Fibroblast of villous mesenchyme (primary cell): ENCODE results near the gene AGER. TPM values are rescaled to one million over a fixed set of nuclear protein-coding genes. Genes with fewer than 3 reads are reported as not detected.

Experiments used
- DNase-seq: peaks from one replicate; pipeline ENCODE4 v3.0.0-alpha.2; 2010; ENCODE audit warnings: low read depth
- H3K4me3 ChIP-seq: 2 replicates; pipeline ENCODE4 v1.5.1; 2011; ENCODE audit warnings: low read depth, mild to moderate bottlenecking, low read length
- CTCF ChIP-seq: IDR thresholded peaks from 2 replicates; pipeline ENCODE4 v1.5.1; 2012; ENCODE audit warnings: low read depth, mild to moderate bottlenecking, low read length; ENCODE audit not compliant: insufficient read depth
- total RNA-seq: library from RNA; depleted of rRNA; stranded (reverse); fragments of >200 nt; gene quantifications from 2 replicates; pipeline ENCODE4 v1.2.3, GENCODE V29; 2012

Gene AGER
- total RNA-seq, 1 donor, result 0.86 TPM

GRCh38 chr6:32183030-32183429 is 1.0 kb downstream of the AGER start:
- DNase-seq, result no peak
- no peak for TF ChIP-seq CTCF
- H3K4me3 ChIP-seq, result no peak overlapping the region

- no peak overlapping the region for H3K4me3 ChIP-seq
- DNase-seq, result no peak
- TF ChIP-seq CTCF, result no peak
These were observed 1.5 kb downstream of the AGER start for GRCh38 chr6:32182555-32182981.

- DNase-seq, result no peak
- H3K4me3 ChIP-seq, result no peak overlapping the region
- no peak for TF ChIP-seq CTCF
These were observed 2.0 kb downstream of the AGER start for GRCh38 chr6:32181915-32182529.

- no peak overlapping the region for H3K4me3 ChIP-seq
- no peak for TF ChIP-seq CTCF
- DNase-seq, result no peak
These were observed 2.8 kb downstream of the AGER start for GRCh38 chr6:32181148-32181702.

- H3K4me3 ChIP-seq, result no peak overlapping the region
- no peak for TF ChIP-seq CTCF
- no peak for DNase-seq
These were observed 4.2 kb downstream of the AGER start for GRCh38 chr6:32179766-32180405.

GRCh38 chr6:32178547-32179440 is 5.3 kb downstream of the AGER start:
- TF ChIP-seq CTCF, result no peak
- peak overlapping the region; percentile 92 for H3K4me3 ChIP-seq
- DNase-seq, result no peak
